T-helper 9 cell (primary cell): ENCODE measurements around the gene PEAK1.
"Not testable (repeated sequence)": the region's sequence is repeated elsewhere in the genome, so short reads cannot be mapped to it uniquely, and the experiment has no call there.

ENCODE experiments used
- DNase-seq: peaks from one replicate; pipeline ENCODE4 v3.0.0-alpha.2; 2020

PEAK1 gene

GRCh38 chr15:77221174-77221573, 198.7 kb downstream of the PEAK1 start:
- DNase-seq, result no peak

GRCh38 chr15:77219841-77220240, 200.1 kb downstream of the PEAK1 start:
- DNase-seq, result no peak

- no peak for DNase-seq
Observed at GRCh38 chr15:77209221-77209620, 210.7 kb downstream of the PEAK1 start.

GRCh38 chr15:77208241-77208640, 211.7 kb downstream of the PEAK1 start:
- DNase-seq, result no peak

- DNase-seq, result no peak
Observed at GRCh38 chr15:77201665-77202064, 218.2 kb downstream of the PEAK1 start.

GRCh38 chr15:77196381-77196780, 223.5 kb downstream of the PEAK1 start:
- no peak for DNase-seq

- DNase-seq, result no peak
Observed at GRCh38 chr15:77195586-77195985, 224.3 kb downstream of the PEAK1 start.

GRCh38 chr15:77192451-77192850, 227.5 kb downstream of the PEAK1 start:
- DNase-seq, result no peak

- no peak for DNase-seq
Observed at GRCh38 chr15:77191230-77191834, 228.6 kb downstream of the PEAK1 start.

- DNase-seq, result no peak
Observed at GRCh38 chr15:77187751-77188464, 232.0 kb downstream of the PEAK1 start.

GRCh38 chr15:77186594-77187011, 233.3 kb downstream of the PEAK1 start:
- no peak for DNase-seq

- DNase-seq, result no peak
Observed at GRCh38 chr15:77185242-77185785, 234.6 kb downstream of the PEAK1 start.

- not testable (repeated sequence) for DNase-seq
Observed at GRCh38 chr15:77184352-77184751, 235.6 kb downstream of the PEAK1 start.

GRCh38 chr15:77183066-77183465, 236.8 kb downstream of the PEAK1 start:
- DNase-seq, result no peak

- DNase-seq, result no peak
Observed at GRCh38 chr15:77181305-77182074, 238.4 kb downstream of the PEAK1 start.

GRCh38 chr15:77180757-77181156, 239.1 kb downstream of the PEAK1 start:
- no peak for DNase-seq

- no peak for DNase-seq
Observed at GRCh38 chr15:77180270-77180669, 239.6 kb downstream of the PEAK1 start.

GRCh38 chr15:77179541-77179998, 240.3 kb downstream of the PEAK1 start:
- DNase-seq, result no peak

GRCh38 chr15:77178411-77178810, 241.5 kb downstream of the PEAK1 start:
- no peak for DNase-seq

GRCh38 chr15:77176148-77176547, 243.8 kb downstream of the PEAK1 start:
- not testable (repeated sequence) for DNase-seq

GRCh38 chr15:77173487-77173886, 246.4 kb downstream of the PEAK1 start:
- no peak for DNase-seq

GRCh38 chr15:77171221-77171967, 248.5 kb downstream of the PEAK1 start:
- no peak for DNase-seq

- DNase-seq, result no peak
Observed at GRCh38 chr15:77168616-77169015, 251.3 kb downstream of the PEAK1 start.
